ENCODE measurements around the gene SPRED2. TPM values are rescaled to one million over a fixed set of nuclear protein-coding genes. Genes with fewer than 3 reads are reported as not detected.

The SPRED2 gene
- total and polyA plus RNA-seq, 12 donors = 10.2 to 20.7 (median 17.0) TPM

- H3K9me3 ChIP-seq = no peaks in the 10 kb centered on the region
- ATAC-seq = no peak
- no peak overlapping the region for H3K4me3 ChIP-seq
- TF ChIP-seq CTCF (IDR thresholded peaks at IDR 0.05) = no peak
- no peaks in the 10 kb centered on the region for H3K27me3 ChIP-seq
- no peak overlapping the region for H3K27ac ChIP-seq
- WGBS, 2 donors = 85 to 87% methylated on average over 7 of the region's 7 CpGs
- DNase-seq = no peak
- intact Hi-C loops (cut with DNase I) = no loop called here
- peaks cover 4 to 54% (median 17%) of the 10 kb centered on the region in 9 donors for H3K4me1 ChIP-seq
- no peaks in the 10 kb centered on the region for H3K36me3 ChIP-seq
These were observed 21.2 kb downstream of the SPRED2 start for GRCh38 chr2:65411056-65411795.

GRCh38 chr2:65409045-65409444 is 23.4 kb downstream of the SPRED2 start:
- no peaks in the 10 kb centered on the region for H3K27me3 ChIP-seq
- TF ChIP-seq CTCF (IDR thresholded peaks at IDR 0.05) = no peak
- no peak overlapping the region for H3K4me3 ChIP-seq
- H3K27ac ChIP-seq = no peak overlapping the region
- peaks cover 4 to 51% (median 15%) of the 10 kb centered on the region in 9 donors for H3K4me1 ChIP-seq
- H3K36me3 ChIP-seq = no peaks in the 10 kb centered on the region
- no peak for ATAC-seq
- intact Hi-C loops (cut with DNase I) = no loop called here
- DNase-seq = no peak
- no peaks in the 10 kb centered on the region for H3K9me3 ChIP-seq
- WGBS, 2 donors = 94 to 97% methylated on average over 2 of the region's 2 CpGs

- H3K36me3 ChIP-seq = no peaks in the 10 kb centered on the region
- H3K9me3 ChIP-seq = no peaks in the 10 kb centered on the region
- ATAC-seq (no peak), DNase-seq (no peak)
- peaks cover 4 to 54% (median 25%) of the 10 kb centered on the region in 9 donors for H3K4me1 ChIP-seq
- H3K27ac ChIP-seq = no peak overlapping the region
- H3K4me3 ChIP-seq = no peak overlapping the region
- intact Hi-C loops (cut with DNase I) = no loop called here
- H3K27me3 ChIP-seq = no peaks in the 10 kb centered on the region
- TF ChIP-seq CTCF (IDR thresholded peaks at IDR 0.05) = no peak
- WGBS, 2 donors = 76 to 80% methylated on average over 2 of the region's 2 CpGs
These were observed 25.2 kb downstream of the SPRED2 start for GRCh38 chr2:65407240-65407639.

- 85% methylated on average over 10 of the region's 10 CpGs for WGBS, 2 donors
- Histone ChIP-seq H3K4me3 (no peak overlapping the region), H3K27me3 (no peaks in the 10 kb centered on the region), H3K4me1 (peaks cover 4 to 62% (median 27%) of the 10 kb centered on the region in 9 donors), H3K27ac (no peak overlapping the region), H3K9me3 (no peaks in the 10 kb centered on the region), H3K36me3 (no peaks in the 10 kb centered on the region)
- DNase-seq (no peak), ATAC-seq (no peak)
- intact Hi-C loops (cut with DNase I) = no loop called here
- no peak for TF ChIP-seq CTCF (IDR thresholded peaks at IDR 0.05)
These were observed 27.3 kb downstream of the SPRED2 start for GRCh38 chr2:65404988-65405697.
